Stimulated activated naive CD8-positive, alpha-beta T cell treated with anti-CD3 and anti-CD28 coated beads, Interleukin-15, amount 100 ng/mL, for 72 hours (primary cell): ENCODE results near the gene DEAF1.

ENCODE experiments used
- ATAC-seq: fragments of 150-1000 bp; cut with Tn5 transposase; 2 replicates; pipeline ENCODE4 v1.10.0; 2021; ENCODE audit warnings: mild to moderate bottlenecking, moderate library complexity
- DNase-seq, 2 donors: peaks; one replicate each; pipeline ENCODE4 v3.0.0; 2021 to 2022
- H3K27ac Mint-ChIP-seq, 2 donors: one replicate each; pipeline ENCODE4 v1.8.0; 2022; ENCODE audit warnings: mild to moderate bottlenecking in 2 of 2, mixed read lengths in 2 of 2, moderate library complexity in 2 of 2
- H3K27me3 Mint-ChIP-seq: one replicate; pipeline ENCODE4 v1.8.0; 2022; ENCODE audit warnings: mixed read lengths
- H3K4me1 Mint-ChIP-seq: one replicate; pipeline ENCODE4 v1.8.0; 2022; ENCODE audit warnings: mild to moderate bottlenecking, mixed read lengths
- H3K4me3 Mint-ChIP-seq, 2 donors: one replicate each; pipeline ENCODE4 v1.8.0; 2022; ENCODE audit warnings: mild to moderate bottlenecking in 2 of 2, mixed read lengths in 2 of 2, moderate library complexity in 1 of 2
- H3K9me3 Mint-ChIP-seq, 2 donors: one replicate each; pipeline ENCODE4 v1.8.0; 2022; ENCODE audit warnings: mixed read lengths in 2 of 2

The DEAF1 gene

GRCh38 chr11:724778-725386 is 29.9 kb upstream of the DEAF1 start:
- ATAC-seq: no peak
- Mint-ChIP-seq H3K27ac (peak overlapping the region in 1 of 2 donors; percentile 84), H3K4me3 (peak overlapping the region; percentile 69 to 92), H3K27me3 (peaks cover 49% of the 10 kb centered on the region), H3K9me3 (no peaks in the 10 kb centered on the region), H3K4me1 (peaks cover 62% of the 10 kb centered on the region)
- no peak for DNase-seq

DNA sequence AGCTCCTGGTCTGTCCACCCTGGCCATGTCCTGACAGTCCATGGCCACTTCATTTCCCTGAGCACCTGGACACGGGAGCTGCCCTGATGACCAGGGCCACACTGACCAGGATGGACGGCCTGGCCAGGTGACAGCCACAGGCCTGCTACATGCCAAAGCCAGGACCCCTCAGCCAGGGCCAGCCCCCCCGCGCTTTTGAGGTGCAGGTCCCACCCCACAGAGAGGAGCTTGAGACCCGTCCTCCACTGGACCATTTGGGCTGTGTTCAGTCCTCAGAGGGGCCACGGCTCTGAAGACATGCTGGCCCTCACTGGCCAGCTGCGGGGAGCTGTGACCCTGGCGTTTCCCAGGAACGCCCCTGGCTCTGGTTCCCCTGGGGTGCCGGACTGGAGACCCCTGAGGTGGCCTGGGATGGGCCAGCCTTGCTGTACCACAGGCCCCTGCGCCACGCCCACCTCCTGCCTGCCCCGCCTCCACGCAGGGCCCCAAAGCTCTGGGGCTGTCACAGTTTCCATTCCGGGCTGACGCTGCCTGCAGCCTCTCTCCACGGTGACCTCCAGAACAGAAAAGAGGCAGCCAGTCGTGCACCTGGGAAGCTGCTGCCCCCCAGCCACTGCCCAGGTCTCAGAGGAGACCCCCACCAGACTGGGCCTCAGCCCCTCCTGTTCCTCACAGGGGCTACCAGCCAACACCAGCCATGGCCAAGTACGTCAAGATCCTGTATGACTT is 29.2 kb upstream of the DEAF1 start:
- Mint-ChIP-seq H3K9me3 (no peaks in the 10 kb centered on the region), H3K4me1 (peaks cover 62% of the 10 kb centered on the region), H3K27me3 (peaks cover 56% of the 10 kb centered on the region), H3K4me3 (peak overlapping the region in 1 of 2 donors; percentile 1), H3K27ac (no peak overlapping the region)
- no peak for DNase-seq
- ATAC-seq: no peak

DNA sequence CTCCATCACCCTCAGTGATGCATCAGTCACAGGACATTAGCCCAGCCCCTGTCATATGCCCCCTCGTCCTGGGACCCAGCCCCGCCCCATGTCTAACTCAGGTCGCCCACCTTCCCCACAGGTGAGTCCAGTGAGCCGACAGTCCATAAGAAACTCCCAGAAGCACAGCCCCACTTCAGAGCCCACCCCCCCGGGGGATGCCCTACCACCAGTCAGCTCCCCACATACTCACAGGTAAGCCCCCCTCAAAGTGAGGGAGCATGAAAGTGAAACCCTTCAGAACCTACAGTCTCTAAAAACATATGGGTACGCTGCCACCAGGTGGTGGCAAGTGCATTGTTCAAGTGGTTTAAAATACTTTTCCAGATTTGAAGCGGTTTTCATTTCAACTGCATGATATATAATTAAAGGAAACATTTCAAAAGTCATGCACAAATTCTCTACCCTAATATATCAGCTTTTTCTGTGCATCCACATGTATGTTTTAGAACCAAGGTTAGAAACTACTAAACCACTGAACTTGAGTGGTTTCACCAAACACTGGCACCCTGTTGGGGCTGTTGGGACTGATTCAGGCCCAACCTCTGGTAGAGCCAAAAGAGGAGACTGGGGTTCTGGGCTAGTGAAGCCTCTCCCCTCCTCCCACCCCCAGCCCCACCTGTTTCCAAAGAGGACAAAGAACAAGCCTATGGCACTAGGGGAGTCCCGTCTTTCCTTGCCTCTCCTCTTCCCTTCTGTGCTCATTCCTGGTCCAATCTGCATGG is 28.3 kb upstream of the DEAF1 start:
- H3K9me3 Mint-ChIP-seq: no peaks in the 10 kb centered on the region
- H3K4me1 Mint-ChIP-seq: peaks cover 62% of the 10 kb centered on the region
- DNase-seq: peak in 1 of 2 donors; percentile 55
- H3K27me3 Mint-ChIP-seq: peaks cover 60% of the 10 kb centered on the region
- no peak overlapping the region for H3K27ac Mint-ChIP-seq
- ATAC-seq: peak; percentile 45
- H3K4me3 Mint-ChIP-seq: peak overlapping the region; percentile 67 to 81

GRCh38 chr11:722346-722811 is 27.4 kb upstream of the DEAF1 start:
- no peaks in the 10 kb centered on the region for H3K9me3 Mint-ChIP-seq
- DNase-seq (no peak), ATAC-seq (no peak)
- no peak overlapping the region for H3K27ac Mint-ChIP-seq
- H3K4me3 Mint-ChIP-seq: peak overlapping the region; percentile 19 to 75
- peaks cover 60% of the 10 kb centered on the region for H3K27me3 Mint-ChIP-seq
- H3K4me1 Mint-ChIP-seq: peaks cover 55% of the 10 kb centered on the region

DNA sequence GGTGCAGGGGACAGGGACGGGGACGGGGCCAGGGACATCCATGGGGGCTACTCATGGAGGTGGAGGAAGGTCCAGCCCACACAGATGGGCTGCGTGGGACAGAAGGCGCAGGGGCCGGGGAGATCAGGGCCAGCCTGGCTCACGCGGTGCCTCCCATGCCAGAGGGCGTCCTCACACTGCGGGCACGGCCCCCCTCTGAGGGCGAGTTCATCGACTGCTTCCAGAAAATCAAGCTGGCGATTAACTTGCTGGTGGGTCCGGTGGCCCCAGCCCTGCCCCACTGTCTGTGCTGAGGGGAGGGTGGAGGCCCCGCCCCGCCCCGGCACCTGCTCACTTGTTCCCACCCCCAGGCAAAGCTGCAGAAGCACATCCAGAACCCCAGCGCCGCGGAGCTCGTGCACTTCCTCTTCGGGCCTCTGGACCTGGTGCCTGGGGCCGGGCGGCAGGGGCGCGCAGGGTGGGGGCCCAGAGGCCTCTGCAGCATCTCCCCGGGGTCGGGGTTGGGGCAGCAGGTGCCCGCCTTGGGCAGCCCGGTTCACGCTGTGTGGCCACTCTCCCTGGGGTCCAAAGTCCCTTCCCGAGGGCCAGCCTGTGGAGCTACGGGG is 26.8 kb upstream of the DEAF1 start:
- DNase-seq (peak; percentile 48 to 57), ATAC-seq (peak; percentile 32)
- Mint-ChIP-seq H3K9me3 (no peaks in the 10 kb centered on the region), H3K4me1 (peaks cover 49% of the 10 kb centered on the region), H3K4me3 (peak overlapping the region; percentile 35 to 75), H3K27ac (no peak overlapping the region), H3K27me3 (peaks cover 60% of the 10 kb centered on the region)

- H3K4me1 Mint-ChIP-seq: peaks cover 45% of the 10 kb centered on the region
- peak overlapping the region; percentile 26 to 75 for H3K4me3 Mint-ChIP-seq
- DNase-seq: no peak
- H3K27me3 Mint-ChIP-seq: peaks cover 60% of the 10 kb centered on the region
- no peaks in the 10 kb centered on the region for H3K9me3 Mint-ChIP-seq
- no peak for ATAC-seq
- no peak overlapping the region for H3K27ac Mint-ChIP-seq
Observed at GRCh38 chr11:721247-721740, 26.3 kb upstream of the DEAF1 start.

- H3K9me3 Mint-ChIP-seq: no peaks in the 10 kb centered on the region
- H3K27ac Mint-ChIP-seq: no peak overlapping the region
- DNase-seq (peak in 1 of 2 donors; percentile 70), ATAC-seq (peak; percentile 61)
- peaks cover 60% of the 10 kb centered on the region for H3K27me3 Mint-ChIP-seq
- peaks cover 45% of the 10 kb centered on the region for H3K4me1 Mint-ChIP-seq
- peak overlapping the region; percentile 29 to 75 for H3K4me3 Mint-ChIP-seq
Observed at GRCh38 chr11:720642-721246, 25.7 kb upstream of the DEAF1 start.

GRCh38 chr11:720017-720641 is 25.1 kb upstream of the DEAF1 start:
- H3K4me1 Mint-ChIP-seq: peaks cover 41% of the 10 kb centered on the region
- peak overlapping the region; percentile 29 to 75 for H3K4me3 Mint-ChIP-seq
- peaks cover 57% of the 10 kb centered on the region for H3K27me3 Mint-ChIP-seq
- DNase-seq (no peak), ATAC-seq (no peak)
- peaks cover 0 to 4% of the 10 kb centered on the region in 2 donors for H3K9me3 Mint-ChIP-seq
- H3K27ac Mint-ChIP-seq: no peak overlapping the region

- H3K27ac Mint-ChIP-seq: no peak overlapping the region
Observed at GRCh38 chr11:719214-720016, 24.4 kb upstream of the DEAF1 start.

DNA sequence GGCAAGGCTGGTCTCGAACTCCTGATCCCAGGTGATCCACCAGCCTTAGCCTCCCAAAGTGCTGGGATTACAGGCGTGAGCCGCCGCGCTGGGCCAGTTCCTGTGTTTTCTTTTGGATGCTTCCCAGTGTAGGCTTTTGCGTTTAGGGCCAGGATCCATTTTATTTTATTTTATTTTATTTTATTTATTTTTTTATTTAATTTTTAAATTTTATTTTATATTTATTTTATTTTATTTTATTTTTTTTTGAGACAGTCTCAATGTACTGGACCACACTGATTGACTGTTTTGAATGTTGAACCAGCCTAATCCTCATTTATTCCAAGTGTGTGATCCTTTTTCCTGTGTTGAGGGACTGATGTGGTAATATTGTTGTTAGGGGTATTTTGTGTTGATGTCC is 19.4 kb upstream of the DEAF1 start:
- no peak overlapping the region for H3K27ac Mint-ChIP-seq
- ATAC-seq (no peak), DNase-seq (no peak)
- H3K4me3 Mint-ChIP-seq: no peak overlapping the region
- H3K27me3 Mint-ChIP-seq: peaks cover 48% of the 10 kb centered on the region
- peaks cover 14% of the 10 kb centered on the region for H3K4me1 Mint-ChIP-seq
- peaks cover 4 to 12% of the 10 kb centered on the region in 2 donors for H3K9me3 Mint-ChIP-seq

More at GRCh38 chr11:719214-720016, 24.4 kb upstream of the DEAF1 start:
- ATAC-seq: no peak
- Mint-ChIP-seq H3K4me1 (peaks cover 33% of the 10 kb centered on the region), H3K4me3 (peak overlapping the region; percentile 22 to 75), H3K27me3 (peaks cover 56% of the 10 kb centered on the region), H3K9me3 (peaks cover 4 to 11% of the 10 kb centered on the region in 2 donors)
- DNase-seq: no peak

DNA sequence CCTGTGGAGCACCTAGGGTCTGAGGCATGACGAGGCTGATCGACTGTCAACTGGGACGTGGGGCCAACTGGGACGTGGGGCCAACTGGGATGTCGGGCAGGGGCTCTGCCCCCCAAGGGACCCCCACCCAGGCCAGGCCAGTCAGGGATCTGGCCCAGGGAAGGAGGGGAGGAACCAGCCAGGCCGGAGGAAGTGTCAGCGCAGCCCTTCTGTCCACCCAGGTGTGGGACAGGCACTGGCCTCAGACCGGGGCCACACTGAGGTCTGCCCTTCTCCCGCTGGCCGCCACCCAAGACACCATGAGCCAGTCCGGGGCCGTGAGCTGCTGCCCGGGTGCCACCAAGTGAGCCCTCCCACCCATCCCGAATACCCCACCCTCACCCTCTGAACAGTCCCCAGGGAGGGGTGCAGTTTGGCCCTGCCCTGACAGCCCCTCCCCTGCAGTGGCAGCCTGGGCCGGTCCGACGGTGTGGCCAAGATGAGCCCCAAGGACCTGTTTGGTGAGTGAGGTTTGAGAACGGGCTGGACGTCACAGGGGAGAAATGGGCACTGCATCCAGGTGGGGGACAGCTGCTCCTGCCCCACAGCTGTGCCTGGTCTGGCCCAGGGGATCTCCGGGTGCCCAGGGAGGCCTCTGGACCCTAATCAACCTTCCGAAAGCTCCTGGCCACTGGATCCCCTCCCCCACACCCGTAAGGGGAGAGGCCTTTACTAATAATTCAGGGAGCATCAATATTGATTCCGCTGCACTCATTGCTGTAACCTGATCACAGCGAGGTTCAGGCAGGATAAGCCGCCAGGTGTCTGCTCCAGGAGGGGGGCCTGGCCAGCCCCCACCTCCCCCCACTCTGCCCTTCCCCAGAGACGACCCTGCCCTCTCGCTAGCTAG is 14.3 kb upstream of the DEAF1 start:
- no peak overlapping the region for H3K27ac Mint-ChIP-seq

DNA sequence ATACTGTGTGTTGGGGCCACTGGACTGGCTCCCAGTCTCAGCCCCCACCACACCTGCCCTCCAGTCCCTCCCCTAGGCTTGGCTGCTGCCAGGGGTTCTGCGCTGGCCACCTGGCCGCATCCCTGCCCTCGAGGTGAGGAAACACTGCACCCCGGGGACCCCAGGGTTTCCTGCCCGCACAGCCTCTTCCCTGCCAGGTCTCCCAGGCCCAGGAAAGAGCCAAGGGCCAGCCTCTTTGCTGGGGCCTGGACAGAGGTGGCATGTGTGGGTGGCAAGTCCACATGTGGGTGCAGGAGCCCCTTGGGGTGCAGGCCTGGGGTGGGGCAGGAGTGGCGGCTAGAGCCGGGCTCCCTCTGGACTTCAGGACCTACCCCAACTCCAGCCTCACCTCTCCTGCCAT is 13.5 kb upstream of the DEAF1 start:
- ATAC-seq: no peak
- Mint-ChIP-seq H3K27ac (no peak overlapping the region), H3K27me3 (peaks cover 51% of the 10 kb centered on the region), H3K9me3 (no peaks in the 10 kb centered on the region), H3K4me1 (peaks cover 33% of the 10 kb centered on the region), H3K4me3 (no peak overlapping the region)
- DNase-seq: no peak

More for the DNA sequence above, 14.3 kb upstream of the DEAF1 start:
- Mint-ChIP-seq H3K4me1 (peaks cover 33% of the 10 kb centered on the region), H3K27me3 (peaks cover 60% of the 10 kb centered on the region), H3K9me3 (peaks cover 0 to under 1% of the 10 kb centered on the region in 2 donors), H3K4me3 (no peak overlapping the region)
- no peak for ATAC-seq
- no peak for DNase-seq

DNA sequence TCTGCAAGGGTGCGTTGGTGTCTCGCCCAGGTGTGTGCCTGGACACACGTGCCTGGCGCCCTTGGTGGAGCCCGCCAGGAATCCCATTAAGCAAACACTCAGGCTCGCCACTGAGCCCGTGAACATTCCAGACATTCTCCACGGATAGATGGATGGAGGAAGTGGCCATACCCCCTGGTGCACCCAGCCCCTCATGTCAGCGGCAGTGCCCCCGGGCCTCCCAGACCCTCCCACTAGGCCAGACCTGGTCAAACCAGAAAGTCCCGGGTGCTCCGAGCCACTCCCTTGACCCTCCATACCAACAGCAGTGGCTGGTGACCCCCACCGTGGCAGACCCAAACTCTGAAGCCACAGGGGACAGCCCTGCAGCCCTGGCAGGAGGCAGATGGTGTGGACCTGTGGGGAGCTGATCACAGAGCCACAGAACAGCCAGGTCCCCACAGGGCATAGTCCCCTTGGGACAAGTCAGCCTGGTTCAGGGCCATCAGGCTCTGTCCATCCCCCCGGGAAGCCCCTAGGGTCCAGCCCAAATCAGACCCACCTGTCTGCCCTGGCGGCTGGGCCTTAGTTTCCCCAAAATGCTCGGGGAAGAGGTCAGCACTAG is 12.9 kb upstream of the DEAF1 start:
- H3K9me3 Mint-ChIP-seq: no peaks in the 10 kb centered on the region
- peak overlapping the region in 1 of 2 donors; percentile 27 for H3K27ac Mint-ChIP-seq
- peaks cover 50% of the 10 kb centered on the region for H3K27me3 Mint-ChIP-seq
- peaks cover 35% of the 10 kb centered on the region for H3K4me1 Mint-ChIP-seq
- no peak overlapping the region for H3K4me3 Mint-ChIP-seq
- no peak for DNase-seq
- no peak for ATAC-seq
